ENCODE results near the gene ZFAND2B. TPM values are rescaled to one million over a fixed set of nuclear protein-coding genes. Genes with fewer than 3 reads are reported as not detected.

Gene ZFAND2B
- total and polyA plus RNA-seq, 2 donors (not counting 1 experiment from before 2014, with no cell fraction given), result 55.2 to 115 TPM

- peak overlapping the region; percentile 75 for H3K4me2 ChIP-seq (replicated peaks; ENCODE audit: low read depth, low read length, poor library complexity, severe bottlenecking)
- CTCF ChIA-PET, result interaction anchor here (5.6 kb wide), 1 partner anchor 45 kb away, joined by 24 read pairs; the partner anchor contains the start of gene ZFAND2B
- no peaks in the 10 kb centered on the region for H3K27me3 ChIP-seq (replicated peaks in 1 of 4; ENCODE audit: control extremely low read depth in 1 of 4, control insufficient read depth in 3 of 4, insufficient read depth in 4 of 4, low read length in 3 of 4)
- TF ChIP-seq EZH2 (IDR thresholded peaks at IDR 0.05; ENCODE audit: borderline replicate concordance, insufficient read depth, low read depth, low read length, poor library complexity, severe bottlenecking) (no peak), CTCF (IDR thresholded peaks at IDR 0.05) (no peak)
- DNase-seq (no peak), ATAC-seq (ENCODE audit: low read depth) (no peak)
- 82% methylated on average over 4 of the region's 4 CpGs for WGBS (ENCODE audit: insufficient coverage)
- peaks cover 14% of the 10 kb centered on the region for H3K79me2 ChIP-seq (ENCODE audit: control insufficient read depth, insufficient read depth, low read length)
- intact Hi-C loops (cut with micrococcal nuclease), result loop anchor here (2.0 to 5.0 kb wide), 7 partner anchors 58 to 594 kb away; partner anchors contain the start of genes ABCB6, CHPF, CNOT9 and GLB1L
- H3K36me3 ChIP-seq (replicated peaks in 1 of 2; ENCODE audit: control extremely low read depth in 1 of 2, control insufficient read depth in 1 of 2, extremely low read depth in 1 of 2, insufficient read depth in 2 of 2, low read length in 1 of 2), result peaks cover 0 to 18% of the 10 kb centered on the region in 2 experiments
- H3K4me1 Mint-ChIP-seq, result peaks cover 21% of the 10 kb centered on the region
- no peaks in the 10 kb centered on the region for H4K20me1 ChIP-seq (ENCODE audit: control insufficient read depth, insufficient read depth, low read length, poor library complexity, severe bottlenecking)
- no peaks in the 10 kb centered on the region for H3K27me3 Mint-ChIP-seq
- peak overlapping the region in 4 of 5 experiments; percentile 32 to 84 (median 76) for H3K4me3 ChIP-seq (ENCODE audit: control extremely low read depth in 1 of 5, extremely low read depth in 1 of 5, insufficient read depth in 1 of 5, low read depth in 2 of 5, low read length in 4 of 5)
- H3K4me1 ChIP-seq (ENCODE audit: control insufficient read depth in 2 of 2, insufficient read depth in 2 of 2, low read length in 2 of 2), result peaks cover 9 to 13% of the 10 kb centered on the region in 2 donors
- peak overlapping the region; percentile 97 for H3K27ac Mint-ChIP-seq
- peak overlapping the region in 1 of 2 donors; percentile 56 for H3K27ac ChIP-seq (ENCODE audit: low read length in 2 of 2)
- H3K9me3 Mint-ChIP-seq (ENCODE audit: insufficient read depth), result no peaks in the 10 kb centered on the region
- POLR2A ChIA-PET, result no interaction called here
- peak overlapping the region; percentile 88 for H2AFZ ChIP-seq (ENCODE audit: insufficient read depth, low read depth, low read length, poor library complexity, severe bottlenecking)
- H3K9me3 ChIP-seq (ENCODE audit: control extremely low read depth in 1 of 3, control insufficient read depth in 2 of 3, insufficient read depth in 1 of 3, low read length in 2 of 3), result no peaks in the 10 kb centered on the region
- peak overlapping the region; percentile 98 for H3K4me3 Mint-ChIP-seq
- H3K9ac ChIP-seq (ENCODE audit: low read length), result peak overlapping the region; percentile 72
Observed at GRCh38 chr2:219161097-219161496, 45.5 kb upstream of the ZFAND2B start.

- no peak for ATAC-seq (ENCODE audit: low read depth)
- TF ChIP-seq EZH2 (IDR thresholded peaks at IDR 0.05; ENCODE audit: borderline replicate concordance, insufficient read depth, low read depth, low read length, poor library complexity, severe bottlenecking) (no peak), CTCF (IDR thresholded peaks at IDR 0.05) (no peak)
- peaks cover 21% of the 10 kb centered on the region for H3K4me1 Mint-ChIP-seq
- H3K27me3 Mint-ChIP-seq, result no peaks in the 10 kb centered on the region
- Histone ChIP-seq H3K27ac (ENCODE audit: low read length in 2 of 2) (no peak overlapping the region), H3K4me2 (replicated peaks; ENCODE audit: low read depth, low read length, poor library complexity, severe bottlenecking) (no peak overlapping the region), H3K9me3 (ENCODE audit: control extremely low read depth in 1 of 3, control insufficient read depth in 2 of 3, insufficient read depth in 1 of 3, low read length in 2 of 3) (no peaks in the 10 kb centered on the region), H3K4me1 (ENCODE audit: control insufficient read depth in 2 of 2, insufficient read depth in 2 of 2, low read length in 2 of 2) (peaks cover 9 to 13% of the 10 kb centered on the region in 2 donors), H3K9ac (ENCODE audit: low read length) (no peak overlapping the region), H3K79me2 (ENCODE audit: control insufficient read depth, insufficient read depth, low read length) (peaks cover 10% of the 10 kb centered on the region), H3K36me3 (replicated peaks in 1 of 2; ENCODE audit: control extremely low read depth in 1 of 2, control insufficient read depth in 1 of 2, extremely low read depth in 1 of 2, insufficient read depth in 2 of 2, low read length in 1 of 2) (peaks cover 0 to 2% of the 10 kb centered on the region in 2 experiments), H3K27me3 (replicated peaks in 1 of 4; ENCODE audit: control extremely low read depth in 1 of 4, control insufficient read depth in 3 of 4, insufficient read depth in 4 of 4, low read length in 3 of 4) (no peaks in the 10 kb centered on the region), H4K20me1 (ENCODE audit: control insufficient read depth, insufficient read depth, low read length, poor library complexity, severe bottlenecking) (no peaks in the 10 kb centered on the region), H2AFZ (ENCODE audit: insufficient read depth, low read depth, low read length, poor library complexity, severe bottlenecking) (no peak overlapping the region), H3K4me3 (ENCODE audit: control extremely low read depth in 1 of 5, extremely low read depth in 1 of 5, insufficient read depth in 1 of 5, low read depth in 2 of 5, low read length in 4 of 5) (no peak overlapping the region)
- 100% methylated on average over 2 of the region's 6 CpGs for WGBS (ENCODE audit: insufficient coverage)
- intact Hi-C loops (cut with micrococcal nuclease), result loop anchor here (5.0 kb wide), 3 partner anchors 266 to 596 kb away; partner anchors contain the start of genes CNOT9, STK11IP and USP37
- CTCF ChIA-PET, result interaction anchor here (0.6 to 4.1 kb wide), 7 partner anchors 8 to 132 kb away, joined by 3 to 21 read pairs (median 3); partner anchors contain the start of gene TUBA4A
- POLR2A ChIA-PET, result no interaction called here
- no peak overlapping the region for H3K27ac Mint-ChIP-seq
- no peaks in the 10 kb centered on the region for H3K9me3 Mint-ChIP-seq (ENCODE audit: insufficient read depth)
- no peak for DNase-seq
- H3K4me3 Mint-ChIP-seq, result no peak overlapping the region
Observed at GRCh38 chr2:219163156-219163555, 43.4 kb upstream of the ZFAND2B start.

Data from B cell (primary cell).